IPS-11a (cell line): Measurements from ENCODE around the gene LAMA5.

Experiments used
- H3K4me3 ChIP-seq: one replicate; pipeline ENCODE4 v1.5.1; 2013; ENCODE audit warnings: low read depth, low read length, control low read depth

Gene LAMA5

DNA sequence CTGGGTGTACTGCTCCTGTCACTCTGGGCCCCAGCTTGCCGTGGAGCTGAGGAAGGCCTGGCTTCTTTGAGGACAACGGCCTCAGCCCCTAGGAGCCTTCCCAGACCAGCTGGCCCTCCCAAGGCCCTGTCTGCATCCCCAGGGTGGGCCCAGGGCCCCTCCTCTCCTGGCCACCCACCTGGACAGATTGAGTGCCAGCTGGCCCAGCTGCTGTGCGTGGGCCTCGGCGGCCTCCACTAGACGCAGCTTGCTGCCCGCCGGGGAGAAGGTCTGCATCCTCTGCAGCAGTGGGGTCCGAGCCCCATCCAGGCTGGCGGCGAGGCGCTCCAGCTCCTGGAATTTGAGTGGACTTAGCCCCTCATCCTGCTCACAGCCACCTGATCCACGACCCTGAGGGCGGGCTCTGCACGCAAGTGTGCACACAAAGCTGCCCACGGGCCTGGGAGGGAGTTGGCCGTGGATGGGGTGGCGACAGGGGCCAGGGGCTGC is 49.9 kb downstream of the LAMA5 start:
- no peak overlapping the region for H3K4me3 ChIP-seq

DNA sequence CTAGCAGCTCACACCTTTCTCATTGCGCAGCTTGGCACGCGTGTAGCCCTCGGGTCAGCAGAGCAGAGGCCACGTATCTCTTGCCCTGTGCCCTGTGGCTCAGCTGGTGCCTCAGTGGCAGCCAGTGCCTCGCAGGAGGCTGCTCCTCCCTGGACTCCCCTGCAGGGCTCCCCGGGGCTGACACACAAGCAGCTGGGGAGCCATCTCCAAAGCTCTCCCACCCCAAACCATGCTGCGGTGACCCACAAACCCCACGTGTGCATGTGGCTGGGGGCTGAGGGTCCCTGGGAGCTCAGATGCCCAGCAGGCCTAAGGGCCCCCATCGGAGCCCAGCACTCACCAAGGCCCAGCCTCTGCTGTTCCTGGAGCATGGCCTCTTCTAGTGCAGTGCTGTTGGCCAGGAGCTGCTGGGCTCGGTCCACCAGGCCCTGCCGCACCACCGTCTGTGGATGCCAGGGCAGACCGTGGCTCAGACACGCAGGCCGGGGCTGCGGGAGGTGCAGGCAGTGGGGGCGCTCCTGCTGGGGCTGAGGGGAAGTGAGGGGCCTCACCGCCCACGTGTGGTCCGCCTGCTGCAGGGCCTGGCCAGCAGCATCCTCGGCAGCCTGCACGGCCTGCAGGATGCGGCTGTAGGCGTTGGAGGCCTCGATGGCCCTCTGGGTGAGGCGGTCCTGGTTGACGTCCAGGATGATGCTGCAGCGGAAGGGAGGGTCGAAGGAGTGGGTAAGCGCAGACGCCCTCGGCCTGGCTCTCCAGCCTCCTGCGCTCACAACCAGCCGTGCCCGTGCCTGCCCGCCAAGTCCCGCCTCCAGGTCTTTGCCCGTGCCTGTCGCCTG is 50.6 kb downstream of the LAMA5 start:
- no peak overlapping the region for H3K4me3 ChIP-seq

DNA sequence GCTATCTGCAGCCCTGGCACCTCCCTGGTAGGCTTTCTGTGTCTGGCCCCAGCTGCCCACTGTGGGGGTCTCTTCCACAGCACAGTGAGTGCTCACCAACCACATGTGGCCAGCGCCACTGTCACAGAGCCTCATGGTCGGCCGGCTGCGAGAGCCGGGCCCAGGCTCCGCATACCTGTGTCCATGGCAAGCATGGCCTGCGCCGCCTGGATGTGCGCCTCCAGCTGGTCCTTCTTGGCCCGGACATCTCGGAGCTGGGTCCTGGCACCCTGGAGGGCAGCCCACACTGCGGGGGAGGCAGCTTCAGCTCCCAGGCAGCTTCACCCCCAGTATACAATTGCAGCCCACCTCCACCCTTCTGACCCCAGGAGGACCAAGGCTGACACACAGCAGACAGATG is 51.3 kb downstream of the LAMA5 start:
- H3K4me3 ChIP-seq, result no peak overlapping the region

DNA sequence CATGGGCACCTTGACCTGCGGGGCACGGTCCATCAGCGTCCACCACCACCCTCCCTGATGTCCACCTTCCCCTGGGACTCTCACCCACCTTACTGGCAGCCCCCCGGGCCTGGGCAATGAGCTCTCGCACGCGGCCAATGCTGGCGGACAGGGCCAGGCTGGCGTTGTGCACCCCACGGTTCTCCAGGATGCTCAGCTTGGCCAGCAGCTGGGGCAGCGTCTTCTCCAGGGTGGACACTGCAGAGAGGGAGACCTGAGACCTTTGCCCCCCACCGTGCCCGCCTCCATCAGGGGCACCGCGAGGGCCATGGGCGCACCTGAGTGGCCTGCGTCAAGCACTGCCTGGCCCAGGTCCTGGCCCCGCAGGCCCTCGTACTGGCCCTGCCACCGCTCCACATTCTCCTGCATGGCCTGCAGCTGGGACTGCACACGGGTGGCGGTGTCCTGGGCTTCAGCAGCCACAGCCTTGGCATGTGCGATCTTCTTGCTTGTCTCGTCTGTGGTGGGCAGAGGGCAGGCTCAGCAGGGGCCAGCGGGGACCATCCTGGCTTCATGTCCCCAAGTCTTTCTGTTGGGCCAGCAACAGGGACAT is 52.3 kb downstream of the LAMA5 start:
- H3K4me3 ChIP-seq, result no peak overlapping the region

DNA sequence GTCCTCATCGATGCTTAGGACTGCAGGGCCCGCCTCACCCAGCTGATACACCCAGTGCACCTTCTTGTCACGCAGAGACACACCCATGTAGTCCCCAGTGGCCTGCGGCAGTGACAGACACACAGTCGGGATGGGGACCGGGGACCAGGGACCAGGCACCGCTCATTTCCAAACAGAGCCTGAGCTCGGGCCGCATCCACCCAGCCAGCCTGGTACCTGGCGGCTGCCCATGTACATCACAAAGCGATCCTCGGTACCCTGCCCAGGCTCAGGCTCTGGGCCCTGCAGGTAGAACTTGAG is 52.8 kb downstream of the LAMA5 start:
- H3K4me3 ChIP-seq, result no peak overlapping the region

DNA sequence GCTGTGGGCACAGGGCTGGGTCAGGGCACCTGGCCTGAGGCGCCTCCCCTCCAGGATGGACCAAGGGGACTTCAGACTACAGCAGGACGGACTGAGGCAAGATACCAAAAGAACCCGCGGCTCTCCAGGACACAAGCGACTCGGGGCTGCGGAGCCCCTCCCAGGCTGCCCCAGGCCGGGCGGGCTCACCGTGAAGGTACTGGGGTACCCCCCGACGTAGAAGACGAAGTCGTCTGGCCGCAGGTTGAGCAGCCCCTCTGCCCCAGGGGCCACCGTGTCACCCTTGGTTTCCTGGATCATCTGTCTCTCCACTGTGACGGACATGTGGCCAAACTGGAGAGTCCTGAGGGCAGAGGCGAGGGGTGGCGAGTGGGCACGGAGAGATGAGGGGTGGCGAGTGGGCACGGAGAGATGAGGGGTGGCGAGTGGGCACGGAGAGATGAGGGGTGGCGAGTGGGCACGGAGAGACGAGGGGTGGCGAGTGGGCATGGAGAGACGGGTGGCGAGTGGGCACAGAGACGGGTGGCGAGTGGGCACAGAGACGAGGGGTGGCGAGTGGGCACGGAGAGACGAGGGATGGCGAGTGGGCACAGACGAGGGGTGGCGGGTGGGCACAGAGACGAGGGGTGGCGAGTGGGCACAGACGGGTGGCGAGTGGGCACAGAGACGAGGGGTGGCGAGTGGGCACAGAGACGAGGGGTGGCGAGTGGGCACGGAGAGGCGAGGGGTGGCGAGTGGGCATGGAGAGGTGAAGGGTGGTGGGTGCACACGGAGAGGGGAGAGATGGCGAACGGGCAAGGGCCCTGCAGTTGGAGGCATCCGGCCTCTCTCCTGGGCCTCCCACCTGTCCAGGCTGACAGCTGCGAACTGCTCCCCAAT is 53.4 kb downstream of the LAMA5 start:
- H3K4me3 ChIP-seq, result no peak overlapping the region

DNA sequence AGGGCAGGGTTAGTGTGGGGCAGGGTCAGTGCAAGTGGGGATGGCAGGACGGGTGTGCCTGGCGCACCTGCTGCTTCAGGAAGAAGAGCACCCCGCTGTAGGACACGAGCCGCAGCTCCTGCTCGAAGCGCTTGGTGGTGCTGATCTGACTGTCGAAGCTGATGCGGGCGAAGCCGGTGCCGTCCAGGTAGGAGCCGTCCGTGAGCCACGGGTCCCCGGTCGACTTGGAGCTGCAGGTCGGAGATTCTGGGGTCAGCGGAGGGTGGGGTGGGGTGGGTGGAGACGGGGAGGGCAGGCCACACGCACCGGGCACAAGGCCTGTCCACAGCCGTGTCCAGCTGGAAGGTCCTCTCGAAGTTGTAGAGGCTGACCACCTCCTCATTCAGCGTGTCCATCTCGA is 54.1 kb downstream of the LAMA5 start:
- H3K4me3 ChIP-seq, result no peak overlapping the region

DNA sequence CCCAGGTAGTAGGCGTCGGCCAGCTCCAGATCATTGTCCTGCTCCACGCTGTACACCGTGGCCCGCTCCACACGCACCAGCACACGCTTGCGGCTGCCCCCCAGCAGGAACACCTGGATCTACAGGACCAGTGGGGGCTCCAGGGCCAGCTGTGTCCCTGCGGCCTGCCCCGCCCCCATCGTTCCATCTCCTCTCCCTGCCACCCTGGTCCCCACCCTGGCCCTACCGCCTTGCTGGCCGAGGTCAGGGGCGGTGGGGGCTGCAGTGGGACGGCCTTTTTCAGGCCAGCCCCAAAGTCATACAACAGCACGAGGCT is 54.5 kb downstream of the LAMA5 start:
- no peak overlapping the region for H3K4me3 ChIP-seq

DNA sequence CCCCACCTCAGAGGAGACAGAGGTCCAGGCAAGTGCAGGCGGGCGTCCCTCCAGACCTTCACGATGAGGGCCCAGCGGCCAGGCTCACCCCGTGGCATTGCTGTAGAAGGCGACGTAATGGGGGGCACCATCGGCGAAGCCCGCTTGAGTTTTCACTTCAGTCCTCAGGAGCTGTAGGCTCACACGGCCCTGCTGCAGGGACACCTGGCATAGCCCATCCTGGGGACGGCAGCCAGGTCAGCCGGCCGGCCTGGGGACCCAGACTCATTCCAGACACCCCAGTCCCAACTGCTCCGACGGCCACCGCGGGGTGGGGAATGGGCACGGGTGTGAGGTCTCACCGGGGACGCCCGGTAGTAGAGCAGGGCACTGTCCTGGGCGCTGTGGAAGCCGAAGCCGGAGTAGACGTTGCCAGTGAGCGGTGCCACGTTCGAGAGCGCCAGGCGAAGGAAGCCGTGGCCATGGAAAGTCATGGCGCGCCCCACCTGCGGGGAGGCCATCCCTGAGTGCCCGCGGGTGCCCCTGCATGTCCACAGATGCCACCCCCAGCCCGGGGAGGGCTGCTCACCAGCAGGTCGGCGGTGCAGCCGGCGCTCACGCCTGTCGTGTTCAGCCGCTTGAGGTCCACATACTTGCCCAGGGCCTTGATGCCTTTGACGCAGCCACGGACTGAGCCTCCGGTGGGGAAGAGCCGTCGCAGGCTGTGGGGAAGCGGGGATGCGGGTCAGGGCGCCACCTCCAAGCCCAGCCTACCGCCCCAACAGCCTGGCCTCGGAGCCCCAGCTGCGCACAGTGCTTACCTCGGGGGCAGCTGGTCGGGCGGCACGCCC is 55.1 kb downstream of the LAMA5 start:
- no peak overlapping the region for H3K4me3 ChIP-seq

DNA sequence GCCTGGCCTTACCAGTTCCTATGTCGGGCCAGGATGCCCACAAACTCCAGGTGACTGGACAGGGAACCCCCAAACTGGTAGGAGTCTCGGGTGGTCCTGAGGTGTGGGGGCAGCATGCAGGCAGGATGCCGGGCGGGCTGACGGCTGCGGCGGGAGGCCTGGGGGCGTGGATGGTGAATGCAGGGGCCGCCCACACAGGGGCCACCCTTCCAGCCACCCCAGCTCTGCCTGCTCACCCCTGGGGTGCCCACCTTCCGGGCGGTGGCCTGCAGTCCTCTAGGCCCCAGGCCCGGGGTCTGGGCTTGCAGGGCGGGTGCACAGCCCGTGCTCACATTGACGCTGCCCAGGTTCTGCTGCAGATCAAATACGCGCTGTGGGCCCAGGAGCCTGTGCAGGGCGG is 56.0 kb downstream of the LAMA5 start:
- H3K4me3 ChIP-seq, result no peak overlapping the region

DNA sequence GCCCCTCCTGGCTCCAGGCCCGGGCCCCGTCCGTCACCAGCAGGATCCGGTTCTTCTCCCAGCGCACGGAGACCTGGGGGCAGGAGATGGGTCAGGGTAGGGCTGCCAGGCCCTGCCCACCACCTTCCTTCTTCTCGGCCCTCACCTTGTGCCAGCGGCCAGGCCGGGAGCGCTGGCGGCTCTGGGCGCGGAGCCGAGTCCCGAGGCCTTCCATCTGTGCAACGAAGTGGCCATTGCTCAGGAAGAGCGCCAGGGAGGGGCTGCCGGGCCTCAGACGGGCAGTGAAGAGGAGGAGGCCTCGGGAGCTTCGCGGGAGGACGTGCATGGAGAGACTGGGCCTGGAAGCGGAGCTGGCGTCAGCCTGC is 56.4 kb downstream of the LAMA5 start:
- no peak overlapping the region for H3K4me3 ChIP-seq

DNA sequence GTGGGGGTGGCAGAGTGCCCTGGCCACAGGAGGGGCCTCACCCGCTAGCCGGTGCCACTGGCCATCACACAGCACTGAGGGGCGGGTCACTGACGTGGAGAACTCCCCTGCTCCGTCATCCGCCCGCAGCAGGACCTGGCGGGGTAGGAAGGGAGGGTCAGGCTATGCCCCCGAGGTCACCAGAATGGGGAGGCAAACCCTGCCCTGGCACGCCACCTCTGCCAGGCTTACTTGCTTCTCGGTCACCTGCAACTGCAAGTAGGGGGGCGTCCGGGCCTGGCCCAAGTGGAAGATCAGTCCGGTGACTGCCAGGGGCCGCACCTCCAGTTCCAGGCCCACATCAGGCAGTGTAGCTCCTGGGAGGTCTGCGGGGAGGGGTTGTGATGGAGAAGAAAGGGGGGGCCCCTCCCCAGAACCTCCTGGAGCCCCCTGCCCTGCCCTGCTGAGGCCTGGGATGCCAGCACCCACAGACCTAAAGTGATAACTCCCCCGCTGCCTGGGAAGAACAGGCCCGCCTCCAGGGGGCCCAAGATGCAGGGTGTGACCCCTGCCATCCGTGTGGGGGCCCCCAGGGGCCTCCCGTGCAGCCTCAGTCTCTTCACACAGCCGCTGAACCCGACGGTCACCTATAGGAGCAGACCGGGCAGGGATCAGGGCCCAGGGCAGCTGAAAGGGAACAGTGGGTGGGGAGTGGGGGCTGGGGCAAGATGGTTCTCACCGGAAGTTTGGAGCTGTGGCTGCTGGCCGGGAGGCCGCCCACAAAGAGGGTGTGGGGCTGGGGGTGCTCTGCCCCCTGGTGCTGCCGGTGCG is 57.0 kb downstream of the LAMA5 start:
- H3K4me3 ChIP-seq, result no peak overlapping the region

DNA sequence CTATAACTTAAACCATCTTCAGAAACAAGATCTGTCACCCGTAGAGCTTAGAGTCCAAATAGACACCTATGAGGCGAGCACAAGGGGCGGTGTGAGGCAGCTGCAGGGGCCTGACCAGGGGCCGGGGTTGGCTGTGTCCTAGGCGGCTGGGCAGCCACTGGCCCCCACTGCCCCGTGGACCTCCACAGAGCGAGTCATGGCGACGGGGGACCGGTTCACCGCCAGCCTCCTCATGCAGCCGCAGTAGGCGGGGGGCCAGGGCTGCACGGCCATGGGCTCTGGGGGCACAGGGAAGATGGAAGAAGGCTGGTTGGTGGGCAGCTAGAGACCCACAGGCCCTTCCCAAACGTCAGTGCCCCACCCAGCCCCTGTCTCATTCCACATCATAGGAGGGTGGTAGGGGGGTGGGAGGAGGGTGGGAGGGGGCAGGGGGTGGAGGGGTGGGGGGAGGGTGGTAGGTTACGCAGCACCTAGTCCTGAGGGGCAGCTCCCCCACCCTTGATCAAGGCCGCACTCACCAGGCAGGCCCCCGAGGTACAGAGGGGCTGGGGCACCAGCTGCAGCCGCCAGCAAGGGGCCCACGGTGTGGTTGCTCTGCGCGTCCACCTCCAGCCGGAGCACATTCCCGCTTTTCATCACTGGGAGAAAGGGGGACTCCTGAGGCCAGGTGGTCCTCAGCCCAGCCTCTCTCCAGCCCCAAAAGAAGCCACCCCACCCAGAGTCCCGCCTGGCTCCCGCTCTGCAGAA is 57.7 kb downstream of the LAMA5 start:
- H3K4me3 ChIP-seq, result no peak overlapping the region

DNA sequence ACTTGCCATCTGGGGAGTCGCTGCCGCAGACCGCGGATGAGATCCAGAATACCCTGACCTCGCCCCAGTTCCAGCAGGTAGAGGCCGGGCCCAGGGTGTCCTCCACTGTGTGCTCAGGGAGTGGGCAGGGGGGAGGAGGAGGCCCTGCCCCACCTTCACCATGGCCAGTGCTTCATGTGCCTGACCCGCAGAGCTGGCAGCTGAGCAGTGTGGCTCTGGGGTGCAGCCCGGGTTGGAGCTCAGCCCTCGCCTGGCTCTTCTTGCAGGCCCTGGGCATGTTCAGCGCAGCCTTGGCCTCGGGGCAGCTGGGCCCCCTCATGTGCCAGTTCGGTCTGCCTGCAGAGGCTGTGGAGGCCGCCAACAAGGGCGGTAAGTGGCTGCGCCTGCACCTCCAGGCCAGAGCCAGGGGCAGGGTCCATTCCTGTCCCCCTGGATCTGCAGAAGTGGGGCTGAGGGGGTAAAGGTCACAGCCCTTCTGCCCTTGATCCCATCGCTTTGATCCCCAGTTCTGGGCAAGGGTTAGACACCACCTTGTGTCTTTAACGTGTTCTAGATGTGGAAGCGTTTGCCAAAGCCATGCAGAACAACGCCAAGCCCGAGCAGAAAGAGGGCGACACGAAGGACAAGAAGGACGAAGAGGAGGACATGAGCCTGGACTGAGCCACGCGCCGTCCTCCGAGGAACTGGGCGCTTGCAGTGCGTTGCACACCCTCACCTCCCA is 58.9 kb downstream of the LAMA5 start:
- H3K4me3 ChIP-seq, result no peak overlapping the region

DNA sequence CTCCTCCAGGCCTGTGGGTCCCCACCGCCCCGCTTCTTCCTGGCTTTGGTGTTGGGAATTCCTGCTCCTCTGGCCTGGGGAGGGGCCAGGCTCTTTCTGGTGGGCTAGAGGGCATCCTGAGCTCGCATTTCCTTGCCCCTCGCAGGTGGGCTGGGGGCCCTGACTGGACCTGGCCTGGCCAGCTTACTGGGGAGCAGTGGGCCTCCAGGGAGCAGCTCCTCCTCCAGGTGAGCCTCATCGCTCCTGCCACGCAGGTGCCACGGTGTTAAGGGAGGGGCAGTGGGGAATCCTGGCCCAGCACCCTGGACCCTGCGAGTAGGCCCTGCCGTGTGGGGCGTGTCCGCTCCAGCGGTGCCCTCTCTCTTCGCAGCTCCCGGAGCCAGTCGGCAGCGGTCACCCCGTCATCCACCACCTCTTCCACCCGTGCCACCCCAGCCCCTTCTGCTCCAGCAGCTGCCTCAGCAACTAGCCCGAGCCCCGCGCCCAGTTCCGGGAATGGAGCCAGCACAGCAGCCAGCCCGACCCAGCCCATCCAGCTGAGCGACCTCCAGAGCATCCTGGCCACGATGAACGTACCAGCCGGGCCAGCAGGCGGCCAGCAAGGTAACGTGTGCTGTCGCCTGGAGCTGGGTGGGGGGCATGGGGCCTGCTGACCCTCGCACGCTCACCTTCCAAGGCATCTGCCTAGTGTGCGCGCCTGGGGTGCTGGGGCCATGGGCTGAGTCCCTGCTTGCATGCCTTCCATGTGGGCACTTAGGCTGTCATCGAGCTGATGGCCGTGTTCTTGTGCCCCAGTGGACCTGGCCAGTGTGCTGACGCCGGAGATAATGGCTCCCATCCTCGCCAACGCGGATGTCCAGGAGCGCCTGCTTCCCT is 59.6 kb downstream of the LAMA5 start:
- H3K4me3 ChIP-seq, result no peak overlapping the region

DNA sequence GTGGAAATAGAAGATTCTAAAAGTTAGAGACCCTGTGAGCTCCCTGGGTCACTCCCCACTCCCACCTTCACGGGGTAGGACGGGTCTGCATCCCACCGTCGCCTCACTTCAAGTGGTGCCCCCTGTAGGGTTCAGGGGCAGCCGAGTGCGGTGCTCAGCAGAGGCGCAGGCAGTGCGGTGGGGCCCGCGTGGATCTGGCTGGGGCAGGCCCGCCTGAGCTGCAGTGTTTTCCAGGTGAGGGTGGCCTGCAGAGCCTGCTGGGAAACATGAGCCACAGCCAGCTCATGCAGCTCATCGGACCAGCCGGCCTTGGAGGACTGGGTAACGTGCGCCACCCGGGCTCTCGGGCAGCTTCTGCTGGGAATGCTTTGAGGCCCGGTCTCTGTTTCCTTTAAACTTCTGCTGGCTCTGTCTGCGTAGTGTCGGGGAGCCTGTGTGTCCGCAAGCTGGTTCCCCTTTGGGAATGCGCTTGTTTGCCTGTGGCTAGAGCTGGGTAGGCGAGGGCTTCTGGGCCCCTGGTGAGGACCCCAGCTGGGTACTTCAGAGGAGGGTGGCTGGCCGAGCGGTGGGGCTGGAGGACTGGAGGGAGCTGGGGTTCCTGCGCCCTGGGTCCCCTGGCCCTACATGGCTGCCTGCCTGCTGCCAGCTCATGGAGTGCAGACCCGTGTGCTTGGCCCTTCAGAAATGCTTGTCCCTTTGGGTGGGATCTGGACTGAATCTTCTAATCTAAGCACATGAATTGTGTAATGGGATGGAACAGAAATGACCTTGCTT is 60.5 kb downstream of the LAMA5 start:
- H3K4me3 ChIP-seq, result no peak overlapping the region

DNA sequence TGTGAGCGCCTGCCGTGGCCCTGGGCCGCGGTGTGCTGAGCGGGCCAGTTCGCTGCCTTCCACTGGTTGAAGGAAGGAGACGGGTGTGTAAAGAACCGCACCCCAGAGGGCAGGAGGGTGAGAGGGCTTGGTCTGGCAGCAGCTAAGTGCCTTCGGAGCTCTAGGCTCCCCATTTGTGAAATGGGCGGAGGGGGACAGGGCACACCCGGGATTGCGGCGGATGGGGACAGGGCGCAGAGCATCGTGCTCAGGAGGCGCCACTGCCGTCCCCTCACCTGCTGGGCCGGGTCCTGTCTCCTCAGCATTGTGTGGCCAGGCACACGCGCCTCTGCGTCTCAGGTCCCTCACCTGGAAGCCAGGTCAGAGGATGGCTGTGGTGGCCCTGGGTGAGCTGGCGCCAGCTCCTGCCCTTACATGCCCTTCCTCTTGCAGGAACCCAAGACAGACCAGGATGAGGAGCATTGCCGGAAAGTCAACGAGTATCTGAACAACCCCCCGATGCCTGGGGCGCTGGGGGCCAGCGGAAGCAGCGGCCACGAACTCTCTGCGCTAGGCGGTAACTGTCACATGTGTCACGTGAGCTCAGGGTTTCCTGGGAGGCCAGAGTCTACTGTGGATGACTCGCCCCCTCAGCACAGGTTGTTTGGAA is 61.2 kb downstream of the LAMA5 start:
- no peak overlapping the region for H3K4me3 ChIP-seq
